H9 (cell line): ENCODE measurements around the gene FFAR4. TPM values are rescaled to one million over a fixed set of nuclear protein-coding genes. Genes with fewer than 3 reads are reported as not detected.

Experiments used
- DNase-seq: peaks from one replicate; pipeline ENCODE4 v3.0.0-alpha.2; 2017
- H2AFZ ChIP-seq: one replicate; pipeline ENCODE4 v1.6.1; 2013; ENCODE audit warnings: mild to moderate bottlenecking, low read length, control low read depth, moderate library complexity
- H2AK5ac ChIP-seq: 2 replicates; pipeline ENCODE4 v1.6.1; 2013; ENCODE audit warnings: low read length, control low read depth, mixed read lengths; ENCODE audit not compliant: insufficient read length
- H2BK120ac ChIP-seq: one replicate; pipeline ENCODE4 v1.6.1; 2013; ENCODE audit warnings: low read depth, mild to moderate bottlenecking, low read length, control low read depth, inconsistent platforms; ENCODE audit not compliant: poor library complexity, severe bottlenecking
- H2BK12ac ChIP-seq: 2 replicates; pipeline ENCODE4 v1.6.1; 2013; ENCODE audit warnings: low read length, control low read depth, mixed read lengths, low read depth; ENCODE audit not compliant: insufficient read length
- H2BK15ac ChIP-seq: 2 replicates; pipeline ENCODE4 v1.6.1; 2013; ENCODE audit warnings: low read depth, low read length, control low read depth
- H2BK20ac ChIP-seq: one replicate; pipeline ENCODE4 v1.6.1; 2013; ENCODE audit warnings: low read depth, mild to moderate bottlenecking, low read length, control low read depth, inconsistent platforms; ENCODE audit not compliant: poor library complexity, severe bottlenecking
- H2BK5ac ChIP-seq: 2 replicates; pipeline ENCODE4 v1.6.1; 2013; ENCODE audit warnings: low read length, control low read depth, mixed read lengths; ENCODE audit not compliant: insufficient read length
- H3K14ac ChIP-seq: 2 replicates; pipeline ENCODE4 v1.6.1; 2013; ENCODE audit warnings: low read length, control low read depth; ENCODE audit not compliant: insufficient read depth
- H3K18ac ChIP-seq: 2 replicates; pipeline ENCODE4 v1.6.1; 2013; ENCODE audit warnings: low read depth, mild to moderate bottlenecking, mixed read lengths, low read length, control low read depth; ENCODE audit not compliant: insufficient read length
- H3K23ac ChIP-seq: 2 replicates; pipeline ENCODE4 v1.6.1; 2013; ENCODE audit warnings: low read length, control low read depth, mixed read lengths, low read depth; ENCODE audit not compliant: insufficient read length
- H3K23me2 ChIP-seq: 2 replicates; pipeline ENCODE4 v1.6.1; 2013; ENCODE audit warnings: low read depth, mild to moderate bottlenecking, mixed read lengths, low read length, control low read depth; ENCODE audit not compliant: insufficient read length, poor library complexity, severe bottlenecking
- H3K27ac ChIP-seq: 2 replicates; pipeline ENCODE4 v1.5.1; 2013; ENCODE audit warnings: low read length, control low read depth, mixed read lengths, low read depth; ENCODE audit not compliant: insufficient read length
- H3K27me3 ChIP-seq: 2 replicates; pipeline ENCODE4 v1.6.1; 2013; ENCODE audit warnings: low read length, control low read depth, inconsistent platforms; ENCODE audit not compliant: insufficient read depth
- H3K4ac ChIP-seq: 2 replicates; pipeline ENCODE4 v1.6.1; 2013; ENCODE audit warnings: low read depth, mild to moderate bottlenecking, control low read depth, inconsistent platforms, low read length, moderate library complexity
- H3K4me1 ChIP-seq: 2 replicates; pipeline ENCODE4 v1.6.1; 2013; ENCODE audit warnings: low read length, control low read depth, inconsistent platforms; ENCODE audit not compliant: insufficient read depth
- H3K4me2 ChIP-seq: 2 replicates; pipeline ENCODE4 v1.6.1; 2013; ENCODE audit warnings: low read length, control low read depth, mixed read lengths; ENCODE audit not compliant: insufficient read length, insufficient read depth
- H3K56ac ChIP-seq: 2 replicates; pipeline ENCODE4 v1.6.1; 2013; ENCODE audit warnings: low read depth, mild to moderate bottlenecking, mixed read lengths, low read length, control low read depth; ENCODE audit not compliant: insufficient read length
- H3K79me1 ChIP-seq: 2 replicates; pipeline ENCODE4 v1.6.1; 2013; ENCODE audit warnings: low read depth, mild to moderate bottlenecking, moderate library complexity, low read length, control low read depth, inconsistent platforms; ENCODE audit not compliant: insufficient read depth, poor library complexity, severe bottlenecking
- H3K79me2 ChIP-seq: 2 replicates; pipeline ENCODE4 v1.6.1; 2013; ENCODE audit warnings: low read length, control low read depth, inconsistent platforms; ENCODE audit not compliant: insufficient read depth
- H3K9ac ChIP-seq: 2 replicates; pipeline ENCODE4 v1.6.1; 2013; ENCODE audit warnings: low read length, control low read depth, mixed read lengths; ENCODE audit not compliant: insufficient read length; ENCODE audit errors: extremely low read depth
- H3K9me3 ChIP-seq: one replicate; pipeline ENCODE4 v1.6.1; 2013; ENCODE audit warnings: low read depth, low read length, inconsistent platforms; ENCODE audit not compliant: control insufficient read depth
- H3T11ph ChIP-seq: one replicate; pipeline ENCODE4 v1.6.1; 2013; ENCODE audit warnings: mild to moderate bottlenecking, low read length, control low read depth, inconsistent platforms
- H4K20me1 ChIP-seq: one replicate; pipeline ENCODE4 v1.6.1; 2013; ENCODE audit not compliant: control insufficient read depth, insufficient read length, insufficient read depth
- H4K5ac ChIP-seq: 2 replicates; pipeline ENCODE4 v1.6.1; 2013; ENCODE audit warnings: low read depth, mild to moderate bottlenecking, mixed read lengths, low read length, control low read depth; ENCODE audit not compliant: insufficient read length
- H4K8ac ChIP-seq: replicated peaks from 2 replicates; pipeline ENCODE4 v1.6.1; 2013; ENCODE audit warnings: low read length, control low read depth, mixed read lengths, low read depth; ENCODE audit not compliant: insufficient read length
- H4K91ac ChIP-seq: 2 replicates; pipeline ENCODE4 v1.6.1; 2013; ENCODE audit warnings: low read depth, mild to moderate bottlenecking, moderate library complexity, mixed read lengths, low read length, control low read depth; ENCODE audit not compliant: insufficient read length
- H3K27ac Mint-ChIP-seq, 3 experiments: 2 replicates in 2 of 3; 3 replicates in 1 of 3; pipeline ENCODE4 v1.8.0; 2020 to 2021; ENCODE audit warnings: mixed read lengths in 3 of 3, mild to moderate bottlenecking in 1 of 3, moderate library complexity in 1 of 3
- H3K27me3 Mint-ChIP-seq: 2 replicates; pipeline ENCODE4 v1.8.0; 2021; ENCODE audit warnings: low read depth, mild to moderate bottlenecking, moderate library complexity, mixed read lengths
- H3K36me3 Mint-ChIP-seq, 3 experiments: 2 replicates in 2 of 3; 3 replicates in 1 of 3; pipeline ENCODE4 v1.8.0; 2020 to 2021; ENCODE audit warnings: low read depth in 3 of 3, mixed read lengths in 3 of 3; ENCODE audit not compliant: insufficient read depth in 1 of 3
- H3K4me1 Mint-ChIP-seq, 2 experiments: 2 replicates each; pipeline ENCODE4 v1.8.0; 2020; ENCODE audit warnings: mixed read lengths in 2 of 2
- H3K4me3 Mint-ChIP-seq, 2 experiments: 2 replicates in 1 of 2; 3 replicates in 1 of 2; pipeline ENCODE4 v1.8.0; 2020 to 2021; ENCODE audit warnings: mild to moderate bottlenecking in 2 of 2, mixed read lengths in 2 of 2, moderate library complexity in 1 of 2
- H3K9me3 Mint-ChIP-seq, 2 experiments: 2 replicates in 1 of 2; 3 replicates in 1 of 2; pipeline ENCODE4 v1.8.0; 2020; ENCODE audit warnings: mild to moderate bottlenecking in 2 of 2, mixed read lengths in 2 of 2, moderate library complexity in 1 of 2
- WGBS: extraction: QIAGEN DNeasy Blood & Tissue Kit; methylation state at CpG from one replicate; pipeline ENCODE4 v1.1.7; 2013; ENCODE audit warnings: missing lambda C conversion rate, low lambda C conversion rate, mixed read lengths; ENCODE audit not compliant: insufficient read length; ENCODE audit errors: extremely low coverage; 5-methylcytosine and 5-hydroxymethylcytosine counted together
- total RNA-seq: library from RNA; stranded (reverse); gene quantifications from 2 replicates; pipeline ENCODE4 v1.2.1, GENCODE V29; 2021
- TF ChIP-seq, protein P1 (sequence below): fragments of 200-600 bp; sonication (generic); conservative IDR thresholded peaks from 3 replicates; pipeline ENCODE4 v1.8.0; 2021; ENCODE audit warnings: antibody characterized with exemption, mild to moderate bottlenecking

The FFAR4 gene
- total RNA-seq, 1 experiment from 2014 or later, result not detected

DNA sequence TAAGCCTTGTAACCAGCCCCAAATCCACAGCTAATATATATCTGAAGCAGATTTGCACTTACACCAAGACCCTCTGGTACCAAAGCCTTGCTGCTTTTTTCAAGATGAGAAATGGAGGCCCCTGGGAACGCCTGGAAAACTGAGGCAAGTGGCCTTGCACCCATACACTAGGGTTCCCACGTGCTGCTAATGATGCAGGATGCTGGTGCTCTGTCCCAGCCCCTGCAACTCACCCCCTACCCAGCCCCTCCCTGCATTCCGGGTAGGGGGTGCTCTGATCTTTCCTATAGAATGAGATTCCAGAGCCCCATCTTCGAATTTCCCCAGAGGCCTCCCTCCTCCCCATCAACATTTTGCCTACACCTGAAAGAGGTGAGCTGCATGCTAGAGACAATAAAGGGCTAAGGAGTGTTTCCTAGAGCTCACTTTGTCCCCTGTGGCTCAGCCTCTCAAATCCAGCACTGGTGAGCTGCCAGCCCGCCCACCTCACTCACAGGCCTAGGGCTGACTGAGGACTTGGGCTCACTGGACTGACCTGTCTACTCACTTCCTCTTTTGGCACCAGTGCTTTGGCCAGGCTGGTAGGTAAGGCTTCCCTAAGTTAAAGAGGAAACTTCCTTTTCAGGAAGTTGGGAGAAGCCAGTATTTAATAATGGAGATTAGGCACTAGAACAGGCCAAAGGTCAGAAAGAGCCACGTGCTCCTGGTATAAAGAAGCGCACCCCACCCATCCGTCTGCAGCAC is 24.8 kb downstream of the FFAR4 start:
- no peaks in the 10 kb centered on the region for H3K9me3 ChIP-seq
- Mint-ChIP-seq H3K36me3 (no peaks in the 10 kb centered on the region), H3K27ac (no peak overlapping the region), H3K9me3 (no peaks in the 10 kb centered on the region), H3K4me1 (peaks cover 16 to 19% of the 10 kb centered on the region in 2 experiments), H3K4me3 (no peak overlapping the region), H3K27me3 (peaks cover 18% of the 10 kb centered on the region)
- no peak overlapping the region for H3K56ac ChIP-seq
- DNase-seq, result no peak
- H4K91ac ChIP-seq, result no peak overlapping the region
- no peak overlapping the region for H3K23ac ChIP-seq
- H2BK5ac ChIP-seq, result no peak overlapping the region
- no peaks in the 10 kb centered on the region for H3K79me2 ChIP-seq
- no peaks in the 10 kb centered on the region for H3K27me3 ChIP-seq
- no peak overlapping the region for H3K27ac ChIP-seq
- H3K4me2 ChIP-seq, result no peak overlapping the region
- no peaks in the 10 kb centered on the region for H4K20me1 ChIP-seq
- H3K18ac ChIP-seq, result no peak overlapping the region
- TF ChIP-seq, protein P1, sequence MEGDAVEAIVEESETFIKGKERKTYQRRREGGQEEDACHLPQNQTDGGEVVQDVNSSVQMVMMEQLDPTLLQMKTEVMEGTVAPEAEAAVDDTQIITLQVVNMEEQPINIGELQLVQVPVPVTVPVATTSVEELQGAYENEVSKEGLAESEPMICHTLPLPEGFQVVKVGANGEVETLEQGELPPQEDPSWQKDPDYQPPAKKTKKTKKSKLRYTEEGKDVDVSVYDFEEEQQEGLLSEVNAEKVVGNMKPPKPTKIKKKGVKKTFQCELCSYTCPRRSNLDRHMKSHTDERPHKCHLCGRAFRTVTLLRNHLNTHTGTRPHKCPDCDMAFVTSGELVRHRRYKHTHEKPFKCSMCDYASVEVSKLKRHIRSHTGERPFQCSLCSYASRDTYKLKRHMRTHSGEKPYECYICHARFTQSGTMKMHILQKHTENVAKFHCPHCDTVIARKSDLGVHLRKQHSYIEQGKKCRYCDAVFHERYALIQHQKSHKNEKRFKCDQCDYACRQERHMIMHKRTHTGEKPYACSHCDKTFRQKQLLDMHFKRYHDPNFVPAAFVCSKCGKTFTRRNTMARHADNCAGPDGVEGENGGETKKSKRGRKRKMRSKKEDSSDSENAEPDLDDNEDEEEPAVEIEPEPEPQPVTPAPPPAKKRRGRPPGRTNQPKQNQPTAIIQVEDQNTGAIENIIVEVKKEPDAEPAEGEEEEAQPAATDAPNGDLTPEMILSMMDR, result no peak
- H2BK120ac ChIP-seq, result no peak overlapping the region
- no peak overlapping the region for H2BK20ac ChIP-seq
- no peak overlapping the region for H4K8ac ChIP-seq
- no peak overlapping the region for H3T11ph ChIP-seq
- no peak overlapping the region for H3K9ac ChIP-seq
- no peak overlapping the region for H4K5ac ChIP-seq
- no CpG with 5 or more reads among the region's 8 CpGs for WGBS
- H2AFZ ChIP-seq, result no peak overlapping the region
- no peak overlapping the region for H2BK15ac ChIP-seq
- no peak overlapping the region for H2BK12ac ChIP-seq
- H3K79me1 ChIP-seq, result no peaks in the 10 kb centered on the region
- no peak overlapping the region for H3K14ac ChIP-seq
- H3K23me2 ChIP-seq, result no peaks in the 10 kb centered on the region
- no peak overlapping the region for H2AK5ac ChIP-seq
- H3K4me1 ChIP-seq, result no peaks in the 10 kb centered on the region; the same call in 1 of the 2 replicates
- no peak overlapping the region for H3K4ac ChIP-seq
